ENCODE measurements around the gene MUC3A.
"Not testable (repeated sequence)": the region's sequence is repeated elsewhere in the genome, so short reads cannot be mapped to it uniquely, and the experiment has no call there.

DNA sequence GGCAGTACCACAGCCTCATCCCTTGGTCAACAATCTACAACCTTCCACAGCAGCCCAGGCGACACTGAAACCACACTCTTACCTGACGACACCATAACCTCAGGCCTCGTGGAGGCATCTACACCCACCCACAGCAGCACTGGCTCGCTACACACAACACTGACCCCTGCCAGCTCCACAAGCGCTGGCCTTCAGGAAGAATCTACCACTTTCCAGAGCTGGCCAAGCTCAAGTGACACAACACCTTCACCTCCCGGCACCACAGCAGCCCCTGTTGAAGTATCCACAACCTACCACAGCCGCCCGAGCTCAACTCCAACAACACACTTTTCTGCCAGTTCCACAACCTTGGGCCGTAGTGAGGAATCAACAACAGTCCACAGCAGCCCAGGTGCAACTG lies 45.3 kb downstream of the MUC3A start:
- TF ChIP-seq EZH2phosphoT487 (IDR thresholded peaks at IDR 0.05; ENCODE audit: low read depth, severe bottlenecking, unreplicated experiment), result not testable (repeated sequence)
- TF ChIP-seq, protein P1, sequence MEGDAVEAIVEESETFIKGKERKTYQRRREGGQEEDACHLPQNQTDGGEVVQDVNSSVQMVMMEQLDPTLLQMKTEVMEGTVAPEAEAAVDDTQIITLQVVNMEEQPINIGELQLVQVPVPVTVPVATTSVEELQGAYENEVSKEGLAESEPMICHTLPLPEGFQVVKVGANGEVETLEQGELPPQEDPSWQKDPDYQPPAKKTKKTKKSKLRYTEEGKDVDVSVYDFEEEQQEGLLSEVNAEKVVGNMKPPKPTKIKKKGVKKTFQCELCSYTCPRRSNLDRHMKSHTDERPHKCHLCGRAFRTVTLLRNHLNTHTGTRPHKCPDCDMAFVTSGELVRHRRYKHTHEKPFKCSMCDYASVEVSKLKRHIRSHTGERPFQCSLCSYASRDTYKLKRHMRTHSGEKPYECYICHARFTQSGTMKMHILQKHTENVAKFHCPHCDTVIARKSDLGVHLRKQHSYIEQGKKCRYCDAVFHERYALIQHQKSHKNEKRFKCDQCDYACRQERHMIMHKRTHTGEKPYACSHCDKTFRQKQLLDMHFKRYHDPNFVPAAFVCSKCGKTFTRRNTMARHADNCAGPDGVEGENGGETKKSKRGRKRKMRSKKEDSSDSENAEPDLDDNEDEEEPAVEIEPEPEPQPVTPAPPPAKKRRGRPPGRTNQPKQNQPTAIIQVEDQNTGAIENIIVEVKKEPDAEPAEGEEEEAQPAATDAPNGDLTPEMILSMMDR (IDR thresholded peaks at IDR 0.05; ENCODE audit: poor library complexity), result not testable (repeated sequence)
